Activated T-cell treated with anti-CD3 and anti-CD28 coated beads, Interleukin-2, amount 50 U/mL, for 24 hours (primary cell): ENCODE results near the gene AK1.
"Not testable (repeated sequence)": the region's sequence is repeated elsewhere in the genome, so short reads cannot be mapped to it uniquely, and the experiment has no call there.

Experiments
- DNase-seq: peaks from one replicate; pipeline ENCODE4 v3.0.0-alpha.2; 2020
- H3K27ac Mint-ChIP-seq: 2 replicates; pipeline ENCODE4 v1.8.0; 2020; ENCODE audit warnings: mild to moderate bottlenecking, mixed read lengths
- H3K27me3 Mint-ChIP-seq: 2 replicates; pipeline ENCODE4 v1.8.0; 2020; ENCODE audit warnings: mixed read lengths
- H3K36me3 Mint-ChIP-seq: 2 replicates; pipeline ENCODE4 v1.8.0; 2020; ENCODE audit warnings: low read depth, mixed read lengths
- H3K4me1 Mint-ChIP-seq: 2 replicates; pipeline ENCODE4 v1.8.0; 2020; ENCODE audit warnings: low read depth, mixed read lengths
- H3K4me3 Mint-ChIP-seq: 2 replicates; pipeline ENCODE4 v1.8.0; 2020; ENCODE audit warnings: mild to moderate bottlenecking, moderate library complexity, mixed read lengths
- H3K9me3 Mint-ChIP-seq: 2 replicates; pipeline ENCODE4 v1.8.0; 2020; ENCODE audit warnings: mixed read lengths

AK1 gene

DNA sequence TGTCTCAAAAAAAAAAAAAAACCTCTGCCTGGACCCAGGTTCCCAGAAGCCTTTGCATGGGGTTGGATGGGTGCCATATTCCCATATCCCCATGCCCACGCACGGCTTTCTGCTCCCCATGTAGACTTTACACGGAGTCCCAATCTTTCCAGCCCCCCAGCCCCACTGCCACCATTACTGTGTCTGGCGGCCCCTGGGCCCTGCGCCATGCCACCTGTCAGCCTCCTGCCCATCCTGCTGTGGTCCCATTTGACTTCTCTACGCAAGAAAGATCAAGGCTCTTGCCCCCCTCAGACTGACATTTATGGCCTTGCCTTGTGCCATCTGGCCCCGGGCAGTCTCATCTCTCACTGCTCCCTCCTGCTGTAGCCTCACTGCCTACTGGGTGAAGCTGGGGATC, 6.5 kb upstream of the AK1 start:
- Mint-ChIP-seq H3K27me3 (no peaks in the 10 kb centered on the region), H3K27ac (peak overlapping the region; percentile 57), H3K4me3 (no peak overlapping the region), H3K36me3 (peaks cover 57% of the 10 kb centered on the region), H3K4me1 (peaks cover 6% of the 10 kb centered on the region), H3K9me3 (no peaks in the 10 kb centered on the region)
- DNase-seq = no peak

DNA sequence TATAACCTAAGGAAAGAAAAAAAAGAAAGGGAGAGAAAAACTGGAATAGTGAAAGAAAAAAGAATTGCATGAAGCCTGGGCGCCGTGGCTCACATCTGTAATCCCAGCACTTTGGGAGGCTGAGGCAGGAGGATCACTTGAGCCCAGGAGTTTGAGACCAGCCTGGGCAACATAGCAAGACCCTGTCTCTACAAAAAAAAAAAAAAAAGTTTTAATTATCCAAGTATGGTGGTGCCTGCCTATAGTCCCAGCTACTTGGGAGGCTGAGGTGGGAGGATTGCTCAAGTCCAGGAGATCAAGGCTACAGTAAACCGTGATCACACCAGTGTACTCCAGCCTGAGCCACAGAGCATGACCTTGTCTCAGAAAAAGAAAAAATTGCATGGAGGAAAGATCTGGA, 4.2 kb upstream of the AK1 start:
- not testable (repeated sequence) for H3K27me3 Mint-ChIP-seq, H3K4me3 Mint-ChIP-seq, DNase-seq, H3K9me3 Mint-ChIP-seq, H3K27ac Mint-ChIP-seq
- Mint-ChIP-seq H3K4me1 (peaks cover 16% of the 10 kb centered on the region), H3K36me3 (peaks cover 34% of the 10 kb centered on the region)

DNA sequence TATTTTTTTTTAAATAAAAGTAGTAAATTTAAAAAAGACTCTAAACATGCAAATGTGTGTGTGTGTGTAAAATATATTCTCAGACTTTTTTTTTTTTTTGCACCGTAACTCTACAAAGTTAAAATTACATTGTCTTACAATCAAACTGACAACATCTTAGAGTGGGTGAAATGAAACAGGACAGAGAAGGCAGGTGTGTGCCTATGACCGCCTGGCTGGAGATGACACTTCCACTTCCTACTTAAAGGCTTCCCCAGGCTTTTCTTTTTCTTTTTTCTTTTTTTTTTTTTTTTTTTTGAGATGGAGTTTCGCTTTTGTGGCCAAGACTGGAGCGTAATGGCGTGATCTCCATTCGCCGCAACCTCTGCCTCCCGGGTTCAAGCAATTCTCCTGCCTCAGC, 2.7 kb upstream of the AK1 start:
- no peak overlapping the region for H3K27ac Mint-ChIP-seq
- no peaks in the 10 kb centered on the region for H3K9me3 Mint-ChIP-seq
- peaks cover 11% of the 10 kb centered on the region for H3K4me1 Mint-ChIP-seq
- H3K36me3 Mint-ChIP-seq = peaks cover 20% of the 10 kb centered on the region
- peaks cover 6% of the 10 kb centered on the region for H3K27me3 Mint-ChIP-seq
- no peak overlapping the region for H3K4me3 Mint-ChIP-seq
- DNase-seq = no peak

DNA sequence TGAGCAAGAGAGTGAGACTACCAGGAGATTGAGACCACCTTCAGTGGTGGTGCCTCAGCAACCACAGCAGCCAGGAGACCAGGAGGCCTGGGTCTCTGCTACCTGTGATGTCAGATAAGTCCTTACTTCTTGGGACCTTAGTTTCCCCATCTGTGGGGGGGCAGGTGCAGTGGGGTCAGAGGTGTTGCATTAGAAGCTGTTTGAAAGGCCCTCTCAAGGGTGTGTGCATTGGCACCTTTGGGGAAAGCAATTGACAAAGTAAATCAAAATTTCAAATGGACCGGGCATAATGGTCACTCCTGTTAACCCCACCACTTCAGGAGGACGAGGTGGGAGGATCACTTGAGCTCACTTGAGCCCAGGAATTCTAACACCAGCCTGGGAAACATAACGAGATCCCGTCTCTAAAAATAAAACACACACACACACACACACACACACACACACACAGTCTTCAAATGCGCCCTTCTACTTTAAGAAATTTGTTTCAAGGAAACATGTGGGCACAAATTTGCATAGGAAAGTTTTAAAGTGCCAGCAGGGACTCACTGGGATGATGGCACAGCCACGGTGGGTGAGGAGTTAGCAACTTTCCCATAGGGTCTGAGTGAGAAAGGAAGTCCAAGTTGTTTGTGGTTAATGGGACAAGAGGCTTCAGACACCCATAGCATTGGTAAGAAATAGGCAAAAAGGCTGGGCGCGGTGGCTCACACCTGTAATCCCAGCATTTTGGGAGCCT, 1.3 kb upstream of the AK1 start:
- peaks cover 6% of the 10 kb centered on the region for H3K36me3 Mint-ChIP-seq
- no peak overlapping the region for H3K4me3 Mint-ChIP-seq
- H3K27ac Mint-ChIP-seq = no peak overlapping the region
- H3K9me3 Mint-ChIP-seq = no peaks in the 10 kb centered on the region
- peaks cover 10% of the 10 kb centered on the region for H3K4me1 Mint-ChIP-seq
- H3K27me3 Mint-ChIP-seq = peaks cover 6% of the 10 kb centered on the region
- DNase-seq = no peak

DNA sequence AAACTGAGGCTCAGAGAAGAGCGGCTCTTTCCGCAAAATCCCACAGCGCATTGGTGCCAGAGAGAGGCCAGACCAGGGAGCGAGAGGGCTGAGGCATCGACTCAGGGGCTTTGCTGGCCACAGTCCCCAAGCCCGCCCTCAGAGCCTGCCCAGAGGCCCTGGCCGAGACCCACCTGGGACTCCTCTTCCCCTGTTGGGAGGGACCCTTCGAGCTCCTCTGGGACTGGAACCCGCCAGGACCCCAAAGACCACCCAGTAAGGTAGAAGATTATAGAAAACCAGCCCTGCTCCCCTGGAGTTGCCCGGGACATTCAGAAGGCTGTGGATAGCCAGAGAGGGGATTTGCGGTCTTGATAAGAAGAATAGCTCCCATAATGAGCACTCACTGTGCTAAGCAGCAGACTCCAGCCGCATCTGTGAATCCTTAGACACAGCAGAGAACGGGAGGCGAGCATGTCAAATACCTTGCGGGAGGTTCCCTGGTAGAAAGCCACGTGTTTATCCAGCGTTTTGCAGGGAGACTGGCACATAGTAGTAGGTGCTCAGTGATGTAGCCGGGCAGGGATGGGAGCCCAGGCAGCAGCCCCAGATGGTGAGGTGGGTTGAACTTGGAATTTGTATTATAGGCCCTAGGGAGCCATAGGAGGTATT, 651 bp upstream of the AK1 start:
- DNase-seq = no peak
- Mint-ChIP-seq H3K27ac (no peak overlapping the region), H3K36me3 (peaks cover 6% of the 10 kb centered on the region), H3K27me3 (peaks cover 6% of the 10 kb centered on the region), H3K4me3 (peak overlapping the region; percentile 42), H3K9me3 (no peaks in the 10 kb centered on the region), H3K4me1 (peaks cover 10% of the 10 kb centered on the region)

DNA sequence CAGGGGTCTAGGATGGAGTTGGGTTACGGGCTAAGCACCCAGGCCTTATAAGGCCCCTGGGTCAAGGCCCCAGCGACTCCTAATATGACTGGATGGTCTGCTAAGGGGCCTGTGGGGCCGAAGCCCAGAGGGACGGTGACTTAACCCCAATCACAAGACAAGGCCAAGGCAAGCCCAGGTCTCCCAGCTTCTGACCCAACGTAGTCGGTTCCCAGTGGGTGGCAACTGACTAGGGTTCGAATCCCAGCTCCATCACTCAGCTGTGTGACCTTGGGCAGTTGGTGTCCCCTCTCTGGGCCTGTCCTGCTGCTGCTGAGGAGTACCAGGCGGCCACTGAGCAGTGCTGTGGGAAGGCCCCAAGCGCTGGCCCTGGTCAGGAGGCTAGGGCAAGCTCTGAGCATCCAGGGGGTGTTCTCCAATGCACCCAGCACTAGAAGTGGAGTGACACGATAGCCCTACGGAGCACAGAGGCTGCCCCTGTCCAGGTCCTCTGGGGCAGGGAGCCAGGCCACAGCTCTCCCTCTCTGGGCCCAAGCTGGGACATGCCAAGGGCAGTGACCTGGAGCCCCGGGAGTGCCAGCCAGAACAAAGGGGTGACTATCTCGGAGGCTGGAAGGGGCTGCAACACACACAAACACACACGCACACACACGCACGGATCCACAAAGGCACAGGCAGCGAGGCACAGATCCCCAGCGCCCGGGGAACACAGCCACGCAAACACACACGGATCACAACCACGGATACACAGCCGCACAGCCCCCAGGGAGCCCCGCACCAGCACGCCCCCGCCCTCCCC, 512 bp downstream of the AK1 start:
- peak overlapping the region; percentile 55 for H3K4me3 Mint-ChIP-seq
- H3K27ac Mint-ChIP-seq = peak overlapping the region; percentile 23
- H3K27me3 Mint-ChIP-seq = peaks cover 6% of the 10 kb centered on the region
- no peaks in the 10 kb centered on the region for H3K36me3 Mint-ChIP-seq
- no peak for DNase-seq
- H3K9me3 Mint-ChIP-seq = no peaks in the 10 kb centered on the region
- peaks cover 10% of the 10 kb centered on the region for H3K4me1 Mint-ChIP-seq

DNA sequence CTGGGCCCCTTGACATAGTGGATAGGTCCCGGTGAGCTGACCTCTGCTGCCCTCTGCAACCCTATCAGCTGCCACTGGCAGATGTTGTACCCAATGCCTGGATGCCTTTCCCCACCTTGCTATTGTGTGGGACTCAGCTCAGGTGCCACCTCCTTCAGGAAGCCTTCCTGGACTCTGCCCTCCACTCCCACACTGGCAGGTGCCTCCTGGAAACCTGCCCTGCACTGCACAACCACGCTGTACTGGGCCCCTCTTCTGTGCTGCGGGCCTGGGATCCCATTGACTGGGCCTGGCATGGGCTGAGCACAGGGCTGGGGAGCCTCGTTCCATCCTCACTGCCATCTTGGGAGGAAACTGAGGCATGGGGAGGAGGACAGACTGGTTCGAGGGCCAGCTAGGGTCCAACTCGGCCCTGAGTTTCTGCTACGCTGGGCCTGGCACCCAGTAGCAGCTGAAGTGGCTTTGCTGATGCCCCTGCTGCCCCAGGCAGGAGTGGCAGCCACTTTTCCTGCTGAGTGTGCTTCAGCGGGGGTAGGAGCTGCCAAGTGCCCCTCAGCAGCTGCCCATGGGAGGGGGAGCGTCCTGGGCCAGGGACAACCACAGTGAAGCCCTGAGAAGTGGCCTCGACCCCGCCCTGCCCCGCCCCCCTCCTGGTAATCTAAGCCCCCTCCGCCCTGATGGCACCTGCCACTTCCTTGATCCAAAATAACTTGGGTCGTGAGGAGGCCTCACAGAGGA, 1.3 kb downstream of the AK1 start:
- H3K27ac Mint-ChIP-seq = no peak overlapping the region
- H3K27me3 Mint-ChIP-seq = peaks cover 6% of the 10 kb centered on the region
- H3K4me3 Mint-ChIP-seq = no peak overlapping the region
- H3K9me3 Mint-ChIP-seq = no peaks in the 10 kb centered on the region
- peaks cover 10% of the 10 kb centered on the region for H3K4me1 Mint-ChIP-seq
- no peak for DNase-seq
- H3K36me3 Mint-ChIP-seq = no peaks in the 10 kb centered on the region

DNA sequence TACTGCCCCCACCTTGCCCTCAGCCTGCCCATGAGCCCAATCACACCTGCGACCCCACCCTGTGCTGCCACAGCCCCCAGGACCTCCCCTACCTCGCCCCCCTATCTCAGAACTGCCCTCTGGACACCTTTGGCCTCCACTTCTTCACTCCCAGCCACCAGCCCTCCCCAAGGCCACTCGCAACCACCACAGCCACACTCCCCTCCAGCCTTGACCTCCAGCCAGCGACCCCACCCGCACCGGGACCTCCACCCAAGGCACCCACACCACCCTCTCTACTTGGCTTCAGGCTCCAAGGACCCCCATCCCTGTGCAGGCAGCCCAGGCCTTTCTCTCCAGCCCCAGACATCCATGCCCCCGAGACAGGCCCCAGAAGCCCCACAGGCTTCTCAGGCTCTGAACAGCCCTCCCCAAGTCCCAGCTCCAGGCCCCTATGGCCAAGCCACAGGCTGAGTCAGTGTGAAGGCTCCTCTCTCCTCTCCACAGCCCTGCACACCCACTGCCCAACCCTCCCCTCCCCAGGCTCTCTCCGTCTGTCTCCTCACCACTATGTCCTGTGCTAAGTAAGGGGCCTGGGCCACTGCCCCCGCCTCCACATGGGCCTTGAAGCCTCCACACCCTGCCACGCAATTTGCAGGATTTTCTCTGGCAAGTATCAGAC, 2.0 kb downstream of the AK1 start:
- Mint-ChIP-seq H3K27me3 (peaks cover 6% of the 10 kb centered on the region), H3K36me3 (no peaks in the 10 kb centered on the region), H3K9me3 (no peaks in the 10 kb centered on the region), H3K4me3 (no peak overlapping the region), H3K4me1 (peaks cover 10% of the 10 kb centered on the region), H3K27ac (no peak overlapping the region)
- no peak for DNase-seq

DNA sequence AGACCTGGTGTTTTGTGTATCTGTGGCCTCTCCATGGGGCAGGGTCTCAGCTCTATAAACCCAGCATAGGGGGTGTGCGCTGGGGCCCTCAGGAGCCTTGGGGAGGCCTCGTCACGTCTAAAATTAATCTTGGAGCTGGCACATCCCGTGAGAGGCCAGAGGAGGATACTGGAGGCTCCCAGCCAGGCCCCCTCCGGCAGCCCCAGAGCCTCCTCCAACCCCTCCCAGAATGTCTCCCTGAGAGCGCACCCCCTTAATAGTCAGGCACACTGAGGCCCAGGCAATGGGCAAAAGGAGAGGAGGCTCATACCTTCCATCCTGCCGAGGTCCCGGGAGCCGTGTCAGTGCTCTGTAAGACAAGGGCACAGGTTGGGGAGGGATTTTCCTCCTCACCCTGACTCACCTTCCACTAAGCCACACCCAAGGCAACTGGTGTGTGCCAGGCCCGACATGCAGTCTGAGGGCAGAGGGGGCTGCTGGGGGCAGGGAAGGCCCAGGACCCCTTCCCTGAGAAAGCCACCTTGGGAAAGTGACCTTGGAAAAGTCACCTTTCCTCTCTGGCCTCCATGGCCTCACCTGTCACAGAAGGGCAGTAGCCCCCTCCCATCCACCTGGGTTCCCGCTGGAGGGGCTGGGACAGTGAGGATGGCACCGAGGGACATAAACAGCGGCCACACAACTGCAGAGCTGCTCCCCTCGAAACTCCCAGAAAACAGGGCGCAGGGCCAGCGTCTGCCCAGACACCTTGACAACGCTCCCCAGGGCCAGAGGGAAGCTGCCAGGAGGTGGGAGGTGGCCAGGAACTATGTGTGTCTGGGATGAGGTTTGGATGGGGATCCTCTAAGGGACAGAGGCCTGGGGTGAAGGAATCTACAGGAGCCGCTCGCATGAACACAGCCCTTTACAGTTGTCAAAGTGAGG, 2.9 kb downstream of the AK1 start:
- Mint-ChIP-seq H3K4me1 (peaks cover 10% of the 10 kb centered on the region), H3K4me3 (no peak overlapping the region), H3K9me3 (no peaks in the 10 kb centered on the region), H3K36me3 (no peaks in the 10 kb centered on the region), H3K27me3 (peaks cover 6% of the 10 kb centered on the region), H3K27ac (no peak overlapping the region)
- no peak for DNase-seq

DNA sequence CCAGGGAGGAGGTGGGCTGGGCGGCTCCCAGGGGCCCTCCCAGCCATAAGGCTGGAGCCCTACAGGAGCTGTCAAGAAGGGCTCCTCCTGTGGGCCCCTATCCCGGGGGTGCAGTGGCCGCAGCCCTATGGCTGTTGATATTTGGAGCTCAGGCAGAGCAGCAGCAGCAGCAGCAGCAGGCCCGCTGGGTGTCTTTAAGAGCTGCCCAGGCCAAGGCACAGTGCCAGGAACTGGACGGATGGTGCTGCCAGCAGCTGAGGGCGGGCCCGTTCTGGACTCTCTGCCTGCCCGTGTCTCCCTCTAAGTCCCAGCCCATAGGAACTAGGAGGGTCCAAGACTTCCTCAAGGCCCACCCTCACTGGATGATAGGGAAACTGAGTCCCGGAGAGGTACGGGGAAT, 3.6 kb downstream of the AK1 start:
- H3K36me3 Mint-ChIP-seq = no peaks in the 10 kb centered on the region
- H3K27ac Mint-ChIP-seq = no peak overlapping the region
- H3K4me3 Mint-ChIP-seq = no peak overlapping the region
- H3K4me1 Mint-ChIP-seq = peaks cover 10% of the 10 kb centered on the region
- H3K9me3 Mint-ChIP-seq = no peaks in the 10 kb centered on the region
- no peak for DNase-seq
- peaks cover 6% of the 10 kb centered on the region for H3K27me3 Mint-ChIP-seq

DNA sequence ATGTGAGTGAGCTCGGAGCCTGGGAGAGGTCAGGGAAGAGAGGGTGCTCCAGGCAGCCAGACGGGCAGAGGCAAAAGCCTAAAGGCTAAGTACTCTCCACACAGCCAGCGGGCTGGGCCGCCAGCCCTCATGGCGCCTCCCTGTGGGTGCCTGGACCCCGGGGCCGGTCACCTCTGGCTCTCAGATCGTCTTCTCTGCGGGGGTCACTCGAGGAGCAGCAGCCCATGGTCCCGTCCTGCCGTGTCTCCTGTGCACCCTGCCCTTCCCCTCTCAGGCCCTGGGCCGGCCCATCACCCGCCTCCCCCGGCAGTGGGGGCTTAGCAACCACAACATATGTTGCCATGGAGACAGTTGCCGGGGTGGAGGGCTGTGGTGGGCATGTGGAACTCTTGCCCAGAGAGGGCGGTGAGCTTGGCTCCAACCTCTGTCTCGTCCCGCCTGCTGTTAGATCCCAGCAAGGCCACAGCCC, 4.2 kb downstream of the AK1 start:
- H3K27ac Mint-ChIP-seq = no peak overlapping the region
- peaks cover 6% of the 10 kb centered on the region for H3K27me3 Mint-ChIP-seq
- H3K4me1 Mint-ChIP-seq = peaks cover 6% of the 10 kb centered on the region
- DNase-seq = no peak
- H3K36me3 Mint-ChIP-seq = no peaks in the 10 kb centered on the region
- H3K4me3 Mint-ChIP-seq = no peak overlapping the region
- H3K9me3 Mint-ChIP-seq = no peaks in the 10 kb centered on the region

DNA sequence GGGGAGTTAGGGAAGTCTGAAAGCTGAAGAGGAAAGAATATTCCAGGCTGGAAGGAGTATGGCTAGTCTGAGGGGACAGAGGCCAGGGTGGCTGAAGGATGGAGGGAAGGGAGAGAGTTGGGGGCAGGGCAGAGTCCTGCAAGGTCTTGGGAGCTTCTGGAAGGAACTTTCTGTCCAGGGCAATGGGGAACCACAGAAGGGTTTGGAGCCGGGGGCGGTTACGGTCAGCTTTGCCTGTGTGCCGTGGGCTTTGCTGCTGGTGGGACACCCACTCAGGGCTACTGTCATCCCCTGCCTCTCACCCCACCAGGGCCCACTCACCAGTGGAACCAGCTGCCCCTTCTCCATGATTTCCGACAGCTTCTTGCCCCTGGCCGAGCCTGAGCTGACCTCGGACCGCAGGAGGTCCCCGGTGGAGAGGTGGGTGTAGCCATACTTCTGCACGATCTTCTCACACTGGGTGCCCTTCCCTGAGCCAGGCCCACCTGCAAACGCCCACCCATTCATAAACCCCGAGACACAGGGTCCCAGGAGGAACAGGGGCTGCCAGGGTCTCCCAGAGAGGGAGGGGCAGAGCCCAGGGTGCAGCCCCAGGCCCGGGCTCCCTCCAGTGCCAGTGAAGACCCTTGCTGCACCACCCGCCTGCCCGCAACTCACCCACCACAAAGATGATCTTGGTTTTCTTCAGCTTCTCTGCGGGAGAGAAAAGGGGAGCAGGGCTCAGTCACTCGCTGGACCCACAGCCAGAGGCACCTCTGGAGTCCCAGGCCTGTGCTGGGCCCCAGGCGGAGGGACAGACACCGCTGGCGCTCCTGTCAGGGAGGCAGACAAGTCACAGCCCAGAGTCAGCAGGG, 4.9 kb downstream of the AK1 start:
- H3K36me3 Mint-ChIP-seq = no peaks in the 10 kb centered on the region
- H3K4me3 Mint-ChIP-seq = no peak overlapping the region
- H3K4me1 Mint-ChIP-seq = peaks cover 3% of the 10 kb centered on the region
- no peaks in the 10 kb centered on the region for H3K9me3 Mint-ChIP-seq
- no peak overlapping the region for H3K27ac Mint-ChIP-seq
- peaks cover 3% of the 10 kb centered on the region for H3K27me3 Mint-ChIP-seq
- no peak for DNase-seq
